Activated CD4-positive, alpha-beta T cell treated with anti-CD3 and anti-CD28 coated beads for 36 hours (primary cell): Measurements from ENCODE around the gene FGF5. TPM values are rescaled to one million over a fixed set of nuclear protein-coding genes. Genes with fewer than 3 reads are reported as not detected.
A peak's percentile ranks its signal among the peaks of the same experiment; 100 is the strongest.
"Not testable (repeated sequence)": the region's sequence is repeated elsewhere in the genome, so short reads cannot be mapped to it uniquely, and the experiment has no call there.

ENCODE experiments used
- ATAC-seq: fragments of 200-7000 bp; cut with Tn5 transposase; one replicate; pipeline ENCODE4 v1.10.0; 2021; ENCODE audit warnings: mild to moderate bottlenecking, moderate library complexity
- CTCF ChIA-PET: fragments of 350-600 bp; sonication (Branson Sonifier 250); formaldehyde crosslinking; loops from one replicate; lab custom pipeline; 2021; ENCODE audit warnings: antibody characterized with exemption; lab: Charles Lee
- POLR2A ChIA-PET: fragments of 350-600 bp; sonication (Branson Sonifier 250); formaldehyde crosslinking; loops from one replicate; lab custom pipeline; 2021; ENCODE audit warnings: antibody characterized with exemption, inconsistent platforms; lab: Charles Lee
- DNase-seq: peaks from one replicate; pipeline ENCODE4 v3.0.0-alpha.2; 2020
- H3K27ac Mint-ChIP-seq: one replicate; pipeline ENCODE4 v1.8.0; 2021; ENCODE audit warnings: mixed read lengths
- H3K27me3 Mint-ChIP-seq: one replicate; pipeline ENCODE4 v1.8.0; 2021; ENCODE audit warnings: mixed read lengths
- H3K36me3 Mint-ChIP-seq: one replicate; pipeline ENCODE4 v1.8.0; 2021; ENCODE audit warnings: low read depth, mixed read lengths
- H3K4me1 Mint-ChIP-seq: one replicate; pipeline ENCODE4 v1.8.0; 2021; ENCODE audit warnings: mixed read lengths
- H3K4me3 Mint-ChIP-seq: one replicate; pipeline ENCODE4 v1.8.0; 2021; ENCODE audit warnings: mild to moderate bottlenecking, moderate library complexity, mixed read lengths
- H3K9me3 Mint-ChIP-seq: one replicate; pipeline ENCODE4 v1.8.0; 2021; ENCODE audit warnings: low read depth, mixed read lengths
- intact Hi-C, 2 experiments: fragments of 100-400 bp; cut with DNase I in 1 of 2; cut with micrococcal nuclease in 1 of 2; formaldehyde crosslinking; loops; one replicate each; pipeline versions ENCODE4 v1.14.2 to v1.15.1; 2022 to 2024; cut with DNase I, micrococcal nuclease
- total RNA-seq, 2 experiments: library from RNA; stranded (reverse); gene quantifications; one replicate each; pipeline ENCODE4 v1.2.3, GENCODE V29; 2021

The FGF5 gene
- total RNA-seq, 2 experiments from 2014 or later = not detected

GRCh38 chr4:80313627-80314026 lies 47.2 kb downstream of the FGF5 start:
- POLR2A ChIA-PET = no interaction called here
- no peaks in the 10 kb centered on the region for H3K4me1 Mint-ChIP-seq
- H3K9me3 Mint-ChIP-seq = no peaks in the 10 kb centered on the region
- H3K27me3 Mint-ChIP-seq = peaks cover 10% of the 10 kb centered on the region
- no peak overlapping the region for H3K4me3 Mint-ChIP-seq
- intact Hi-C loops = no loop called here
- CTCF ChIA-PET = no interaction called here
- ATAC-seq (no peak), DNase-seq (no peak)
- no peak overlapping the region for H3K27ac Mint-ChIP-seq
- H3K36me3 Mint-ChIP-seq = no peaks in the 10 kb centered on the region

GRCh38 chr4:80315848-80316247 lies 49.4 kb downstream of the FGF5 start:
- DNase-seq, ATAC-seq: not testable (repeated sequence)

GRCh38 chr4:80321341-80321740 lies 54.9 kb downstream of the FGF5 start:
- H3K27me3 Mint-ChIP-seq = peaks cover 8% of the 10 kb centered on the region
- no peaks in the 10 kb centered on the region for H3K9me3 Mint-ChIP-seq
- ATAC-seq = no peak
- ChIA-PET POLR2A (no interaction called here), CTCF (interaction anchor here (0.6 to 1.2 kb wide), 2 partner anchors 79 to 749 kb away, joined by 3 read pairs; no protein-coding TSS in a partner anchor)
- H3K4me1 Mint-ChIP-seq = no peaks in the 10 kb centered on the region
- H3K27ac Mint-ChIP-seq = no peak overlapping the region
- intact Hi-C loops = no loop called here
- no peak for DNase-seq
- H3K36me3 Mint-ChIP-seq = no peaks in the 10 kb centered on the region
- H3K4me3 Mint-ChIP-seq = no peak overlapping the region

More at GRCh38 chr4:80315848-80316247, 49.4 kb downstream of the FGF5 start:
- H3K27ac Mint-ChIP-seq, POLR2A ChIA-PET, H3K36me3 Mint-ChIP-seq, H3K4me3 Mint-ChIP-seq, H3K9me3 Mint-ChIP-seq, H3K27me3 Mint-ChIP-seq, intact Hi-C loops, H3K4me1 Mint-ChIP-seq: not testable (repeated sequence)
- CTCF ChIA-PET = interaction anchor here (0.7 kb wide), 1 partner anchor 1333 kb away, joined by 3 read pairs; no protein-coding TSS in a partner anchor

GRCh38 chr4:80321776-80322175 lies 55.3 kb downstream of the FGF5 start:
- CTCF ChIA-PET = interaction anchor here (0.6 to 1.2 kb wide), 2 partner anchors 80 to 748 kb away, joined by 3 read pairs; no protein-coding TSS in a partner anchor
- ATAC-seq (no peak), DNase-seq (no peak)
- Mint-ChIP-seq H3K4me1 (no peaks in the 10 kb centered on the region), H3K9me3 (no peaks in the 10 kb centered on the region), H3K4me3 (no peak overlapping the region), H3K27me3 (peaks cover 8% of the 10 kb centered on the region), H3K36me3 (no peaks in the 10 kb centered on the region), H3K27ac (no peak overlapping the region)
- POLR2A ChIA-PET = no interaction called here
- intact Hi-C loops = no loop called here

GRCh38 chr4:80322716-80323115 lies 56.3 kb downstream of the FGF5 start:
- Mint-ChIP-seq H3K36me3 (no peaks in the 10 kb centered on the region), H3K27me3 (peaks cover 7% of the 10 kb centered on the region), H3K4me3 (no peak overlapping the region), H3K27ac (no peak overlapping the region), H3K4me1 (no peaks in the 10 kb centered on the region), H3K9me3 (no peaks in the 10 kb centered on the region)
- ATAC-seq = no peak
- peak; percentile 16 for DNase-seq
- ChIA-PET POLR2A (no interaction called here), CTCF (interaction anchor here (1.1 kb wide), 1 partner anchor 1370 kb away, joined by 3 read pairs; no protein-coding TSS in a partner anchor)
- intact Hi-C loops = no loop called here

- ATAC-seq (no peak), DNase-seq (no peak)
- CTCF ChIA-PET = no interaction called here
- Mint-ChIP-seq H3K27me3 (peaks cover 4% of the 10 kb centered on the region), H3K27ac (no peak overlapping the region), H3K4me3 (no peak overlapping the region), H3K36me3 (no peaks in the 10 kb centered on the region), H3K4me1 (no peaks in the 10 kb centered on the region), H3K9me3 (no peaks in the 10 kb centered on the region)
- intact Hi-C loops = no loop called here
- POLR2A ChIA-PET = no interaction called here
Observed at GRCh38 chr4:80324171-80324570, 57.7 kb downstream of the FGF5 start.

DNA sequence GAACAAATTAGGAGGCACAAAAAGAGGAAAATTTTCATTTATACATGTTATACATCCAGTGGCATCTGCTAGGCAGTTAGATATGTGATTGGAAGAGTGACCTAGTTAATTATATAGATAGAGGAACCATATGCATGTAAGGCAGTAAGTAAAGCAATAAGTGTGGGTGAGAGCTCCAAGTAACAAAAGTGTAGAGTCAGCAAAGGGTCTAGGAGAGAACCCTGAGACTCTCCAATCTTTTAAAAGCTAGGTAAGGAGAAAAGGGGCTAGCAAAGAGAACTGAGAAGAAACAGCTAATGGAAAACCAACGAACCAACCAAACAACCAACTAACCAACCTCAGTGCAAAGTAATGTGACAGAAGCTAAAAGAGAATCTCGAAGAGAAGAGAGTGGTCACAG lies 65.2 kb downstream of the FGF5 start:
- ATAC-seq (no peak), DNase-seq (no peak)
- H3K27ac Mint-ChIP-seq = no peak overlapping the region
- H3K4me3 Mint-ChIP-seq = no peak overlapping the region
- no peaks in the 10 kb centered on the region for H3K36me3 Mint-ChIP-seq
- POLR2A ChIA-PET = no interaction called here
- CTCF ChIA-PET = no interaction called here
- H3K27me3 Mint-ChIP-seq = peaks cover 15% of the 10 kb centered on the region
- peaks cover 9% of the 10 kb centered on the region for H3K4me1 Mint-ChIP-seq
- intact Hi-C loops = loop anchor here in 1 of 2 experiments (10.0 kb wide), 1 partner anchor 1377 kb away; no protein-coding TSS in a partner anchor
- H3K9me3 Mint-ChIP-seq = no peaks in the 10 kb centered on the region

GRCh38 chr4:80333121-80333520 lies 66.7 kb downstream of the FGF5 start:
- CTCF ChIA-PET = interaction anchor here (1.4 kb wide), 1 partner anchor 657 kb away, joined by 5 read pairs; no protein-coding TSS in a partner anchor
- Mint-ChIP-seq H3K9me3 (no peaks in the 10 kb centered on the region), H3K27ac (no peak overlapping the region), H3K4me3 (no peak overlapping the region), H3K4me1 (peaks cover 9% of the 10 kb centered on the region), H3K27me3 (peaks cover 16% of the 10 kb centered on the region), H3K36me3 (no peaks in the 10 kb centered on the region)
- ATAC-seq = no peak
- no peak for DNase-seq
- intact Hi-C loops = loop anchor here in 1 of 2 experiments (10.0 kb wide), 1 partner anchor 1378 kb away; no protein-coding TSS in a partner anchor
- POLR2A ChIA-PET = no interaction called here

GRCh38 chr4:80334568-80334967 lies 68.1 kb downstream of the FGF5 start:
- Mint-ChIP-seq H3K4me3 (no peak overlapping the region), H3K4me1 (peaks cover 9% of the 10 kb centered on the region), H3K27ac (no peak overlapping the region), H3K27me3 (peaks cover 19% of the 10 kb centered on the region), H3K9me3 (no peaks in the 10 kb centered on the region), H3K36me3 (no peaks in the 10 kb centered on the region)
- ChIA-PET CTCF (interaction anchor here (1.0 to 1.2 kb wide), 2 partner anchors 9 to 24 kb away, joined by 3 read pairs; no protein-coding TSS in a partner anchor), POLR2A (no interaction called here)
- intact Hi-C loops = loop anchor here in 1 of 2 experiments (10.0 kb wide), 1 partner anchor 1380 kb away; no protein-coding TSS in a partner anchor
- DNase-seq (no peak), ATAC-seq (no peak)

GRCh38 chr4:80335226-80335553 lies 68.7 kb downstream of the FGF5 start:
- no peaks in the 10 kb centered on the region for H3K9me3 Mint-ChIP-seq
- POLR2A ChIA-PET = no interaction called here
- H3K27ac Mint-ChIP-seq = no peak overlapping the region
- no peak for ATAC-seq
- no peaks in the 10 kb centered on the region for H3K36me3 Mint-ChIP-seq
- peak overlapping the region; percentile 76 for H3K4me3 Mint-ChIP-seq
- DNase-seq = no peak
- CTCF ChIA-PET = interaction anchor here (0.7 to 1.2 kb wide), 3 partner anchors 9 to 210 kb away, joined by 3 to 4 read pairs (median 3); no protein-coding TSS in a partner anchor
- intact Hi-C loops = loop anchor here in 1 of 2 experiments (10.0 kb wide), 1 partner anchor 1380 kb away; no protein-coding TSS in a partner anchor
- peaks cover 9% of the 10 kb centered on the region for H3K4me1 Mint-ChIP-seq
- peaks cover 19% of the 10 kb centered on the region for H3K27me3 Mint-ChIP-seq

DNA sequence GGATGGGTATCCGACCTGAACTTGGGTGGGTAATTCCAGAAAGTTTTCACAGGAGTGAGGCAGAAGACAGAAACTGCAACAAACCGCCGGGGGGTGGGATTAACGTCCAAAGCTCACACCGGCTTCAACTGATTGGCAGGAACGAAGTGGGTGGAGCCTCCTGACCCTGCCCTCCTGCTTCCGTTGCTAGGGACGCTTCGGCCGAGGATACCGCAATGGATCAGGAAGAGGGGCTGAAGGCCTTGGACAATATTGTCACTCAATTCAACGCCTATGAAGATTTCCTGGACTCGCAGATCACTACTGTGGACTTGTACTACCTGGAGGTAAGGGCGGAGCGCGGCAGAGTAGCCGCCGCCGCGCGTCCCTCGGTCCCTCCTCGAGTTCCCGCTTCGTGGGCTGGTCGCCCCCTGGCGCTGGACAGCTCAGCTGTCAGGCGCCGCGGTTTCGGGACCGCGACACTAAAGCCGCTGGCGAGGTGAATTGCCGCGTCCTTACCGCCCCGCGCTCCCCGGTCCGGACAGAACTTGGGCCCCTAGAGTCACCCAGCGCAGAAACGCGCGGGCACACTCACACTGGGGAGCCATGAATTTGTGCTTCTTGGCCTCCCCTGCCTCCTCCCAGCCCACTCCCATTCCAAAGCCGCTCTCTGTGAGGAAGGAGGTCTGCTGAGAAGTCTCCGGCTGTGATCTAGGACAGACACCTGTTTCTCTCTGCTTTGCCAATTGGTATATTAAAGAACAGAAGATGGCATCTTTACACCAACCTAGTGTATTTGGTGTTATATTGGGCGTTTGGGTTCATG lies 69.3 kb downstream of the FGF5 start, which contains the start of gene CFAP299:
TSS of gene CFAP299 (plus strand) at position 177 of the 805 bp plus-strand sequence.
- intact Hi-C loops = loop anchor here in 1 of 2 experiments (10.0 kb wide), 1 partner anchor 1381 kb away; no protein-coding TSS in a partner anchor
- peaks cover 9% of the 10 kb centered on the region for H3K4me1 Mint-ChIP-seq
- H3K9me3 Mint-ChIP-seq = no peaks in the 10 kb centered on the region
- no peak within 1 kb of the TSS for H3K27ac Mint-ChIP-seq
- ATAC-seq (peak; percentile 93), DNase-seq (peak; percentile 82)
- H3K36me3 Mint-ChIP-seq = no peaks in the 10 kb centered on the region
- POLR2A ChIA-PET = no interaction called here
- peaks cover 19% of the 10 kb centered on the region for H3K27me3 Mint-ChIP-seq
- CTCF ChIA-PET = interaction anchor here (0.7 to 1.2 kb wide), 3 partner anchors 8 to 210 kb away, joined by 3 to 4 read pairs (median 3); no protein-coding TSS in a partner anchor
- H3K4me3 Mint-ChIP-seq = peak within 1 kb of the TSS; percentile 76
